GM19025 (cell line): ENCODE measurements around the gene PKIG.
"Not testable (repeated sequence)": the region's sequence is repeated elsewhere in the genome, so short reads cannot be mapped to it uniquely, and the experiment has no call there.

Source experiments
- ATAC-seq: cut with Tn5 transposase; IDR thresholded peaks from one replicate; pipeline ENCODE4 v1.9.1; 2021; ENCODE audit warnings: mild to moderate bottlenecking, low read depth, moderate library complexity; ENCODE audit not compliant: unreplicated experiment

The PKIG gene

GRCh38 chr20:44654210-44654609 lies 71.8 kb downstream of the PKIG start:
- not testable (repeated sequence) for ATAC-seq

GRCh38 chr20:44656448-44656847 lies 74.1 kb downstream of the PKIG start:
- no peak for ATAC-seq

DNA sequence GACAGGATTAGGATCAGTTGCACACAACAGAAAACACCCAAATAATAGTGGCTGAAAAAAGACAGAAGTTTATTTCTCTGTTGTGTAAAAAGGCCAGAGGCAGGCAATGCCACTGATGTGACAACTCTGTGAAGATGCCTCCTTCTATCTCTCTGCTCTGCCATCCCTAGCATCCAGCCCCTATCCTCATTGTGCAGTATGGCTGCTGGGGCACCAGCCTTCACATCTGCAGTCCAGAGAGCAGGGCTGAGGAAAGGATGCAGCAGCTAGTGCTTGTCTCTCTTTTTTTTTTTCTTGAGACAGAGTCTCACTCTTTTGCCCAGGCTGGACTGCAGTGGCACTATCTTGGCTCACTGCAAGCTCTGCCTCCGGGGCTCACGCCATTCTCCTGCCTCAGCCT lies 75.5 kb downstream of the PKIG start:
- no peak for ATAC-seq

DNA sequence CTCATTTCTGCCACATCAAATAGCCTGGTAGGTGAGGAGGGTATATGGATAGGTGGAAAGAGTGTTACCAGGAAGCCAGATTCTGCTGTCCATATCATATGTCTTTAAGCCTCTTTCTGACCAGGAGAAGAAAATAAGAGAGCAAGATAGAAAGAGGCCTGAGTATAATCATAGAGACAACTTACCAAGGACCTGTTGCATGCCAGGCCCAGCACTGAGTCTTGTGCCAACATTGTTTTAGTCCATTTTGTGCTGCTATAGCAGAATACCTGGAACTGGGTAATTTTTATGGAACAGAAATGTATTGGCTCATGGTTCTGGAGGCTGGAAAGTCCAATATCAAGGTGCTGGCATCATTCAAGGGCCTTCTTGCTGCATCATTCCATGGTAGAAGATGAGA lies 76.4 kb downstream of the PKIG start:
- no peak for ATAC-seq

- ATAC-seq, result no peak
These were observed 77.6 kb downstream of the PKIG start for GRCh38 chr20:44659931-44660330.

- no peak for ATAC-seq
These were observed 78.2 kb downstream of the PKIG start for GRCh38 chr20:44660581-44660980.

DNA sequence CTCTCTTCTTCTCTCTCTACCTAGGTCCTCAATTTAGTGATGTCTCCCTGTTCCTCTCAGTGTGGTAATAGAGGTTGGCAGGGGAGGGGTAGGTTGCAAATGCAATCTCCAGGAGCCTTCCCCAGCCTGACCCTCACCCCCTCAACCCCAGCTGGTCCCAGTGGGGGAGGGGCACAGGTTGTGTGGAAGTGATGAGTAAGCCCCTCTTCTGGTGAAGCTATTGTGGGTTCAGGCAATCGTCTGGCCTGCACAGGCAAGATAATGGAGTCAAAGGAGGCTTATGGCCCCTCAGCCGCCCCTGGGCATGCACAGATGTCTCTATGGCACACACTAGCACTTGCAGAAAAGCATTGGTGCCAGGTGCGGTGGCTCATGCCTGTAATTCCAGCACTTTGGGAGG lies 79.9 kb downstream of the PKIG start:
- no peak for ATAC-seq

GRCh38 chr20:44664131-44664530 lies 81.8 kb downstream of the PKIG start:
- no peak for ATAC-seq

- no peak for ATAC-seq
These were observed 83.7 kb downstream of the PKIG start for GRCh38 chr20:44666066-44666465.
